Measurements from ENCODE around the gene CACNA1H.

GRCh38 chr16:1256874-1257322 is 104.0 kb downstream of the CACNA1H start:
- TF ChIP-seq CTCF (IDR thresholded peaks at IDR 0.05; ENCODE audit: low read depth, low read length), result no peak
- no peak for TF ChIP-seq EZH2phosphoT487 (IDR thresholded peaks at IDR 0.05; ENCODE audit: low read depth)

Measured in OCI-LY3 (cell line).